Ishikawa (cell line): Measurements from ENCODE around the gene SLC25A13.

ENCODE experiments used
- CEBPB ChIP-seq: IDR thresholded peaks from 2 replicates; pipeline ENCODE4 v1.6.1; 2012
- CREB1 ChIP-seq: IDR thresholded peaks from 2 replicates; pipeline ENCODE4 v1.6.1; 2012; ENCODE audit warnings: low read depth
- EGR1 ChIP-seq: IDR thresholded peaks from 2 replicates; pipeline ENCODE4 v1.6.1; 2012
- EP300 ChIP-seq: IDR thresholded peaks from 2 replicates; pipeline ENCODE4 v1.6.1; 2012; ENCODE audit warnings: borderline replicate concordance
- FOXM1 ChIP-seq: IDR thresholded peaks from 2 replicates; pipeline ENCODE4 v1.6.1; 2012; ENCODE audit warnings: low read depth, borderline replicate concordance
- NFIC ChIP-seq: IDR thresholded peaks from 2 replicates; pipeline ENCODE4 v1.6.1; 2012
- RAD21 ChIP-seq: IDR thresholded peaks from 2 replicates; pipeline ENCODE4 v1.6.1; 2012; ENCODE audit warnings: low read depth
- TAF1 ChIP-seq: IDR thresholded peaks from 2 replicates; pipeline ENCODE4 v1.6.1; 2012; ENCODE audit warnings: low read depth, mild to moderate bottlenecking
- TCF12 ChIP-seq: IDR thresholded peaks from 2 replicates; pipeline ENCODE4 v1.6.1; 2012; ENCODE audit warnings: low read depth
- TEAD4 ChIP-seq: IDR thresholded peaks from 2 replicates; pipeline ENCODE4 v1.6.1; 2012
- YY1 ChIP-seq: IDR thresholded peaks from 2 replicates; pipeline ENCODE4 v1.6.1; 2012; ENCODE audit warnings: low read depth
- ZBTB7A ChIP-seq: IDR thresholded peaks from 2 replicates; pipeline ENCODE4 v1.6.1; 2012; ENCODE audit warnings: low read depth
- TF ChIP-seq, protein P1 (sequence below): IDR thresholded peaks from 2 replicates; pipeline ENCODE4 v1.6.1; 2012
- TF ChIP-seq, protein P2 (sequence below): IDR thresholded peaks from 2 replicates; pipeline ENCODE4 v1.6.1; 2012; ENCODE audit warnings: low read depth, mild to moderate bottlenecking
- TF ChIP-seq, protein P3 (sequence below): IDR thresholded peaks from 2 replicates; pipeline ENCODE4 v1.6.1; 2012

The SLC25A13 gene

DNA sequence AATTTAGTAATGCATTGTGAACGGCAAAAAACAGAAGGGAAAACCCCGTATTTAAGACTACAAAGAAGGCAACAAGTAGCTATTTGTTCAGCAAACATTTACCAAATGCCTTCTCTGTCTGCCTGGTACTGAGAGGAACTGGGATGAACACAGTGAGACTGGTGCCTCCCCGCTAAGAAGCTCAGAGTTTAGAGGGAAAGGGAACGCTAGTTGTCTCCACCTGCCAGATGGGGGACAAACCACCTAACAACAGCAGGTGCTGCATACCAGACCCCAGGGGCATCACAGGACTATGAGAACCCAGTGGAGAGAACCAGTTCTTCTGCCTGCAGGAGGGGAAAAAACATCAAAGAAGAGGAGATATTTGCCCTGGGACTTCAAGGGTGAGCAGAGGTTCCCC is 147.1 kb downstream of the SLC25A13 start:
- TF ChIP-seq, protein P1, sequence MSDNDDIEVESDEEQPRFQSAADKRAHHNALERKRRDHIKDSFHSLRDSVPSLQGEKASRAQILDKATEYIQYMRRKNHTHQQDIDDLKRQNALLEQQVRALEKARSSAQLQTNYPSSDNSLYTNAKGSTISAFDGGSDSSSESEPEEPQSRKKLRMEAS: no peak
- TF ChIP-seq RAD21 (no peak), FOXM1 (no peak), YY1 (no peak), EGR1 (no peak), NFIC (no peak), EP300 (no peak), ZBTB7A (no peak)
- TF ChIP-seq, protein P2, sequence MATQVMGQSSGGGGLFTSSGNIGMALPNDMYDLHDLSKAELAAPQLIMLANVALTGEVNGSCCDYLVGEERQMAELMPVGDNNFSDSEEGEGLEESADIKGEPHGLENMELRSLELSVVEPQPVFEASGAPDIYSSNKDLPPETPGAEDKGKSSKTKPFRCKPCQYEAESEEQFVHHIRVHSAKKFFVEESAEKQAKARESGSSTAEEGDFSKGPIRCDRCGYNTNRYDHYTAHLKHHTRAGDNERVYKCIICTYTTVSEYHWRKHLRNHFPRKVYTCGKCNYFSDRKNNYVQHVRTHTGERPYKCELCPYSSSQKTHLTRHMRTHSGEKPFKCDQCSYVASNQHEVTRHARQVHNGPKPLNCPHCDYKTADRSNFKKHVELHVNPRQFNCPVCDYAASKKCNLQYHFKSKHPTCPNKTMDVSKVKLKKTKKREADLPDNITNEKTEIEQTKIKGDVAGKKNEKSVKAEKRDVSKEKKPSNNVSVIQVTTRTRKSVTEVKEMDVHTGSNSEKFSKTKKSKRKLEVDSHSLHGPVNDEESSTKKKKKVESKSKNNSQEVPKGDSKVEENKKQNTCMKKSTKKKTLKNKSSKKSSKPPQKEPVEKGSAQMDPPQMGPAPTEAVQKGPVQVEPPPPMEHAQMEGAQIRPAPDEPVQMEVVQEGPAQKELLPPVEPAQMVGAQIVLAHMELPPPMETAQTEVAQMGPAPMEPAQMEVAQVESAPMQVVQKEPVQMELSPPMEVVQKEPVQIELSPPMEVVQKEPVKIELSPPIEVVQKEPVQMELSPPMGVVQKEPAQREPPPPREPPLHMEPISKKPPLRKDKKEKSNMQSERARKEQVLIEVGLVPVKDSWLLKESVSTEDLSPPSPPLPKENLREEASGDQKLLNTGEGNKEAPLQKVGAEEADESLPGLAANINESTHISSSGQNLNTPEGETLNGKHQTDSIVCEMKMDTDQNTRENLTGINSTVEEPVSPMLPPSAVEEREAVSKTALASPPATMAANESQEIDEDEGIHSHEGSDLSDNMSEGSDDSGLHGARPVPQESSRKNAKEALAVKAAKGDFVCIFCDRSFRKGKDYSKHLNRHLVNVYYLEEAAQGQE: no peak
- TF ChIP-seq, protein P3, sequence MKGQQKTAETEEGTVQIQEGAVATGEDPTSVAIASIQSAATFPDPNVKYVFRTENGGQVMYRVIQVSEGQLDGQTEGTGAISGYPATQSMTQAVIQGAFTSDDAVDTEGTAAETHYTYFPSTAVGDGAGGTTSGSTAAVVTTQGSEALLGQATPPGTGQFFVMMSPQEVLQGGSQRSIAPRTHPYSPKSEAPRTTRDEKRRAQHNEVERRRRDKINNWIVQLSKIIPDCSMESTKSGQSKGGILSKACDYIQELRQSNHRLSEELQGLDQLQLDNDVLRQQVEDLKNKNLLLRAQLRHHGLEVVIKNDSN: no peak

DNA sequence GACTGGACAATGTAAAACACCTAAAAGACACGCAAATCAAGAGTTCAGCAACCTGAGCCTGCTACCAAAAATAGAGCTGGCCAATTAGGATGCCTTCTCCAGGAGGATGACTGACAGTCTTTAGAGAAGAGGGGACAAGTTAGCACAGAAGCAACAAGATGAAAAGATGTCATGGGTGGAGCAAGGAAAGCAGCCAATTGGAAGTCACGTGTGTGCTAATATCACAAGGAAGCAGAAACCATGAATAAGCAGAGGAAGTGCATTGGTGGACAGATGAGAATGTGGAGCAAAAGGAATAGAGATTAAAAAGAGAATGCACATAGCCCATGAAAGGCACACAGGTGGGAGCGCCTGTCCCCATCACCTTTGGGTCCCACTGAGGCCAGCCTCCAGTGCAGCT is 148.1 kb downstream of the SLC25A13 start:
- TF ChIP-seq, protein P3: no peak

DNA sequence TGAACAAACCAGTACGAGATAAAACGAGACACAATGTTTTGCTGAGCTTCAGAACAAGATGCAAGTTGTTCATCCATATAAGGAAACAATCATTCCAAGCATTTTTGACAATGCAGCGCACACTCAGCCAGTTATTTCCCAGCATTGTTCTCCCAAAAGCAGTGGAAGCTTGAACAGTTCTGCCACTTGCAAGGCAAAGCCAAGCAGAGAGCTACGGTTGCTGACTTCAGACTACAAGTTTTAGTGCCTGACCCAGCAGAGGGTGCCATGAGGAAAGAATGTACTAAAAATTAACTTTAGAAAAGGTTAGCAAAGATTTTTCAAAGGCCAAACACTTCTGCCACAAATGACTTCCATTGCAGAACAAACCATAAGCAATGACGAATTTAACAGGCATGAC is 152.5 kb downstream of the SLC25A13 start:
- TF ChIP-seq TEAD4 (peak; percentile 86), YY1 (no peak), TAF1 (no peak), EP300 (peak; percentile 50; the same call in 1 of the 2 replicates), RAD21 (peak; percentile 26), TCF12 (0 out of 2 replicates have a peak, but pooled peaks have one; percentile 28)
- TF ChIP-seq, protein P2: no peak
- TF ChIP-seq, protein P3: no peak
- TF ChIP-seq, protein P1: peak; percentile 31; the same call in 1 of the 2 replicates

DNA sequence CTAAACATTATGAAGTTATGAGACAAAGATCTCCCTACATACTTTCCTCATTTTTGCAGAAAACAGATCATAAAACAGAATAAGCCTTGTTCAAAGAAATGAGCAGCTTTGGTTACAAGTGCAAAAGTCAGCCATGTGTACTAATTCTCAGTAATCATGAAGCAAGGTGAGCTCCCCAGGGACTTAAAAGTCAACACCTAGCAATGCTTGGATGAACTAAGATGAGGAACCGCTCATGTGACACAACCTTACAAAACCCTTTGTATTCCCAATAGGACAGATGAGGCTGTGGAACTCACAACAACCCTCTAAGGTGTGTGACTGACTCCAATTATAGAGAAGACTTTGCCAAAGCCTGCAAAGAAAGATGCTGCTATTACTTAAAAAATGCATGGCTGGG is 154.5 kb downstream of the SLC25A13 start:
- TF ChIP-seq ZBTB7A: no peak
- no peak for TF ChIP-seq EGR1
- TF ChIP-seq CEBPB: no peak
- TF ChIP-seq, protein P3: no peak
- TF ChIP-seq EP300: no peak
- TF ChIP-seq, protein P2: no peak
- no peak for TF ChIP-seq CREB1
- no peak for TF ChIP-seq NFIC
- no peak for TF ChIP-seq RAD21
- TF ChIP-seq TCF12: no peak
- no peak for TF ChIP-seq FOXM1
- no peak for TF ChIP-seq YY1
- TF ChIP-seq, protein P1: no peak
